A204.1 (cell line): ENCODE results near the gene STXBP5L.
"Not testable (repeated sequence)": the region's sequence is repeated elsewhere in the genome, so short reads cannot be mapped to it uniquely, and the experiment has no call there.

Experiments
- FAIRE-seq: peaks from 2 replicates; lab custom pipeline; 2012; peaks lifted over from hg19 to GRCh38; lab: Jason Lieb, UNC

The STXBP5L gene

GRCh38 chr3:120908030-120908794 lies at the start of gene STXBP5L:
TSS of gene STXBP5L (plus strand) at chr3:120908205. CDS start at chr3:120909579, 1,374 bp downstream.
- FAIRE-seq = no peak

GRCh38 chr3:120858521-120858920 lies 49.5 kb upstream of the STXBP5L start:
- FAIRE-seq = no peak

GRCh38 chr3:120864541-120864940 lies 43.5 kb upstream of the STXBP5L start:
- no peak for FAIRE-seq

GRCh38 chr3:120875507-120875906 lies 32.5 kb upstream of the STXBP5L start:
- FAIRE-seq = no peak

GRCh38 chr3:120875989-120876388 lies 32.0 kb upstream of the STXBP5L start:
- FAIRE-seq = no peak

- FAIRE-seq = no peak
Measured at GRCh38 chr3:120879411-120879810, 28.6 kb upstream of the STXBP5L start.

- no peak for FAIRE-seq
Measured at GRCh38 chr3:120892921-120893320, 15.1 kb upstream of the STXBP5L start.

GRCh38 chr3:120894316-120895057 lies 13.5 kb upstream of the STXBP5L start:
- FAIRE-seq = no peak

GRCh38 chr3:120901716-120902115 lies 6.3 kb upstream of the STXBP5L start:
- not testable (repeated sequence) for FAIRE-seq

GRCh38 chr3:120903221-120903620 lies 4.8 kb upstream of the STXBP5L start:
- FAIRE-seq = no peak

GRCh38 chr3:120907659-120908029 lies 361 bp upstream of the STXBP5L start:
- no peak for FAIRE-seq

- no peak for FAIRE-seq
Measured at GRCh38 chr3:120908795-120909601, 993 bp downstream of the STXBP5L start.

- FAIRE-seq = no peak
Measured at GRCh38 chr3:120909602-120909878, 1.5 kb downstream of the STXBP5L start.

- no peak for FAIRE-seq
Measured at GRCh38 chr3:120926146-120926545, 18.1 kb downstream of the STXBP5L start.

- FAIRE-seq = no peak
Measured at GRCh38 chr3:120928991-120929390, 21.0 kb downstream of the STXBP5L start.

GRCh38 chr3:120931593-120931992 lies 23.6 kb downstream of the STXBP5L start:
- no peak for FAIRE-seq

- no peak for FAIRE-seq
Measured at GRCh38 chr3:120956143-120956542, 48.1 kb downstream of the STXBP5L start.

- FAIRE-seq = no peak
Measured at GRCh38 chr3:120982608-120983320, 74.8 kb downstream of the STXBP5L start.

GRCh38 chr3:120983321-120983665 lies 75.3 kb downstream of the STXBP5L start:
- no peak for FAIRE-seq

GRCh38 chr3:120983841-120984240 lies 75.8 kb downstream of the STXBP5L start:
- no peak for FAIRE-seq

- no peak for FAIRE-seq
Measured at GRCh38 chr3:120985242-120985641, 77.2 kb downstream of the STXBP5L start.

GRCh38 chr3:120988994-120989393 lies 81.0 kb downstream of the STXBP5L start:
- FAIRE-seq = no peak

- no peak for FAIRE-seq
Measured at GRCh38 chr3:121018917-121019321, 110.9 kb downstream of the STXBP5L start.
